SW480 (cell line): Measurements from ENCODE around the gene MMRN1.

Source experiments
- DNase-seq: peaks from one replicate; pipeline ENCODE4 v3.0.0-alpha.2; 2016; ENCODE audit warnings: low spot score

The MMRN1 gene

GRCh38 chr4:89894649-89895550 is at the start of gene MMRN1:
MMRN1 (plus strand) TSS chr4:89894854; CDS start chr4:89894972, 118 bp downstream.
- no peak for DNase-seq

- no peak for DNase-seq
These were observed 46.9 kb upstream of the MMRN1 start for GRCh38 chr4:89847571-89848325.

GRCh38 chr4:89855236-89855635 is 39.4 kb upstream of the MMRN1 start:
- DNase-seq, result no peak

GRCh38 chr4:89860971-89861370 is 33.7 kb upstream of the MMRN1 start:
- DNase-seq, result no peak

DNA sequence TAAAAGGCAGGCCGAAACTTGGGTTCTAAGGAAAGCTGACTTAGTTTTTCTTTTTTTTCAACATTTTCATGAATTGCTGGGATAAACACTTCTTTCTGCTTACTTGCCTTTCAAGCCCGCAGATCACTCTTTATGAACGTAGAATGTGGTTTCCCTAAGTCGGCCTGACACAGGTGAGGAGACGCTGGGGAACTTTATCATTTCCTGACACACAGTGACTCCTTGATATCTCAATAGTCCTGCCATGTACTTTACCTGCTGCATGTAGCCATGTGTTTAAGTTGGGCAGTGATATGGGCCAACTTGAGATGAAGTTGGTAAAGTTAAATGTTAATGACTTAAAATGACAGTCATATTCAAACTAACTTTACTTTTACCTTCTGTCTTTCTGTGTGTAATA is 31.1 kb upstream of the MMRN1 start:
- no peak for DNase-seq

DNA sequence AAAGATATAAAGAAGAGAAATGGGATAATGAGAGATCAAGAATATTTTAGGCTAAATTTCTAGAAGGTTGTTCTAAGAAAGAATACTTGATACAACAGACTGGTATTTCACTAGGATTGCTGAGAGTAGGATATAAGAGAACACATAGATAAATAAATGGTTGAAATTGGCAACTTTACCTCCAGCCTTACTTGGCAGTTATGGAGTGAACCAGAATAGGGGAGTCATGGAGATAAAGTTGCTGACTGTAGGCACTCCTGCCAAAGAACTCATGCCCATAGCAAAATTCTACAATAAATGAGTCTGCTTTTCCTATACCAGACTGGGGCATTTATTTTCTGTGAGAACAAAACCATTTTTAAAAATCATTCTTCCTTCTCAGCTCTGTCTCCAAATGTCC is 26.4 kb upstream of the MMRN1 start:
- DNase-seq, result no peak

DNA sequence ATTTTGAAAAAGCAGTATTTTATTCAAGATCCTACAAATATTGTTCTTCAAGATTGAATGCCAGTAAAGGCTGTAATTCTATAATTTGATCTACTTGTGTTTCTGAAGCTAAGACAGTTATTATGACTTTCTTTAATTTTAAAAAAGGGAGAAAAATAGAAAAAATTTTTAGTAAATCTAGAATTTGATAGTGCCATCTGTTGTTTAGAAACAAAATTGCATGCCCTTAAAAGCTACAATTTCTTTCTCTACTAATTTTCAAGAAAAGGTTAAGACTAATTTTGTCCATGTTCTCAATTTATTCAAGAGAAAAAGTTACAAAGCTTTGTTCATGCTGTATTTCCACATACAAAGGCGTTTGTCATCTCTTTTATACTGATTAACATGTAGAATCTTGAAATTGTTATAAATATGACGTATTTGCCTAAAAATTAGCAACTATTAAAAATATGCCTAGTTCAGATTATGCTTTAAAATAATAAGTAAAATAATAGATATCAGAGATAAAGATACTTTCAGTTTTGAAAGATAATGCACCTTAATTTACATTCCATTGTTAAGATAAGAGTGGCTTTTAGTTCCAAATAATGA is 25.6 kb upstream of the MMRN1 start:
- DNase-seq, result no peak

- DNase-seq, result no peak
These were observed 23.4 kb upstream of the MMRN1 start for GRCh38 chr4:89871211-89871610.

GRCh38 chr4:89876548-89876947 is 18.1 kb upstream of the MMRN1 start:
- no peak for DNase-seq

- DNase-seq, result no peak
These were observed 16.0 kb upstream of the MMRN1 start for GRCh38 chr4:89878611-89879010.

- DNase-seq, result no peak
These were observed 15.4 kb upstream of the MMRN1 start for GRCh38 chr4:89879215-89879614.

GRCh38 chr4:89889289-89889688 is 5.4 kb upstream of the MMRN1 start:
- DNase-seq, result no peak

DNA sequence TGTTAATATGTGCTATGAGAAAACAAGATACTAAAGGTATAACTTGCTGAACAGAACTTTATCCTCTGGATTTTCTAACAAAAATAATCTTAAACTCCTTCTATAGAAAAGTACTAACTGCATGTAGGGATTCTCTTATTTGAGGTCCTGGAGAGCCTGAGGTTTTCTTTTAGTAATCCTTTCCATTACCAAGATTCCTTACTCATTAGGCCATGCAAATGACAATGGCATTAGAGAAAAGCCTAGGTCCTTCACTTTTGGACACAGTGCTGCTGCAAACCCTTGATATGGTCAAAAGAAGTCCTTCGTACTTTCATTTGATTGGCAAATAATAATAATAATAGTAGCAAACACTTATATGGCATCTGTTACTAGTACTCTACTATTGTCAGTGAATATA is 3.2 kb downstream of the MMRN1 start:
- no peak for DNase-seq

- no peak for DNase-seq
These were observed 3.7 kb downstream of the MMRN1 start for GRCh38 chr4:89898304-89898716.

GRCh38 chr4:89899152-89899551 is 4.5 kb downstream of the MMRN1 start:
- no peak for DNase-seq

GRCh38 chr4:89899854-89900253 is 5.2 kb downstream of the MMRN1 start:
- no peak for DNase-seq

GRCh38 chr4:89901808-89902431 is 7.3 kb downstream of the MMRN1 start:
- DNase-seq, result peak; percentile 14

GRCh38 chr4:89904524-89904923 is 9.9 kb downstream of the MMRN1 start:
- DNase-seq, result no peak

DNA sequence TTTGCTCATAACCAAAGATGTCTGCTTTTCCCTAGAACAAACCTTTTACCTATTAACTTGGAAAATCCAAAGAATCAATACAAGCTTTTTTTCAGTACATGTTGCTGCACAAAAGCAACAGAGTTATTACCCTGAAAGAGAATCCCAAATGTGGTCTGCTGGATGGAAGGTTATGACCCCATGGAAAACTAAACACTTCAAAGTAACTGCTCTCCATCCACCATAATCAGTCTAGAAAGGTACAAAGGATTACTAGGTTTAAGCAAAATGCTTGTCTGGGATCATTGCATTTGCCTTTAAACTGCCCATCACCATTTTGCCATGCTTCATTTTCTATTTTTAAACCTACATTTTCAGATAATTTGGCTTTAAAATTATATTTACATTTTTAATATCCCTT is 11.7 kb downstream of the MMRN1 start:
- DNase-seq, result no peak

DNA sequence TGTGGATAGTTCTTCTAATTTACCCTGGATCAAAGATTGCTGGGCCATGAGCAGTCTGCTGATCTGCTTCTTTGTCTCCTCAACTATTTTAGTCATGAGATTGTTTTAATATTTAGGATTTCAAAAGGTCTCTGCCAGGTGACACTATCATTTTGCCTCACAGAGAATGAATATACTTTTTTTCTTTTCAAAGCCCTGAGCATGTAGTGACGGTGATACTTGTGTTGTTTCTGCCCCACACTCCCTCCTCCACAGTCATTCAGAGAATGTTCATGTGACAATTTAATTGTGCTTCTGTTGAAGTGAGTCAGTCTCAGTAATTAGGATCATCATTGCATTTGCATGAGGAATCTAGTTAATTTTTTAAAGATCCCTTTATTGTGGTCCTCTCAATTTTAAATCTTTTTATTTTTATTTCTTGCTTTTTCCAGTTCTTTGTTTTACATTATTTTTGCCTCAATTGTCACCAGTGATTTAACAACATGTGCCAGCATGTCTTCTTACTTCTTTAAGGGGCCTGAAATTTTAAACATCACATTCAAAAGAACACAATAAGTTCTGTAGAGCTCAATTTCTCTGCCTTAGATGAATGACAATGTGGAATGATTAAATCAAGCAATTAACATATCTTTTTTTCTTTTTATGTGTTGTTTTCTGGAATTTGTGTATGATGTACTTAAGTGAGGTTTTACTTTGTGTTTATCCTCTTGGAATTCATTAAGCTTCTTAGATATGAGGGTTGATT is 12.3 kb downstream of the MMRN1 start:
- peak; percentile 7 for DNase-seq

- no peak for DNase-seq
These were observed 15.2 kb downstream of the MMRN1 start for GRCh38 chr4:89909889-89910288.

DNA sequence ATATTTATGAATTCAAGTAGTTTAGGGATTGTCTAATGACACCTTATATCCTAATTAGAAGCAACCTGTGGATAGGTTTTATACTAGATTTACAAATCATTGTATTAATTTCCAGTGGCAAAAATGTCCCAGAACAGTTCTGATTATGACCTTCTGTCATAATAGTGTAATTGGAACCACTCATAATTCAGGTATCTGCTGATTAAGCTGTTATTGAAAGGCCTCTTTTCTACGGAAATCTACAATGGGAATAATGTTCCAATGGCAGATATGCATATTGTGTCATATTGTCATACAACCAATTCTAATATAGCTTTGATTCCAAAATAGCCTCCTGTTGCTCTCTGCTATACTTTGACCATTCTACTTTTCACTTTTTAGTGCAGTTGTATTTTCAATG is 19.0 kb downstream of the MMRN1 start:
- DNase-seq, result no peak
